ENCODE measurements around the gene PER1.

PER1 gene

GRCh38 chr17:8154608-8155155, 2.5 kb upstream of the PER1 start:
- DNase-seq (ENCODE audit: low read depth): no peak

DNA sequence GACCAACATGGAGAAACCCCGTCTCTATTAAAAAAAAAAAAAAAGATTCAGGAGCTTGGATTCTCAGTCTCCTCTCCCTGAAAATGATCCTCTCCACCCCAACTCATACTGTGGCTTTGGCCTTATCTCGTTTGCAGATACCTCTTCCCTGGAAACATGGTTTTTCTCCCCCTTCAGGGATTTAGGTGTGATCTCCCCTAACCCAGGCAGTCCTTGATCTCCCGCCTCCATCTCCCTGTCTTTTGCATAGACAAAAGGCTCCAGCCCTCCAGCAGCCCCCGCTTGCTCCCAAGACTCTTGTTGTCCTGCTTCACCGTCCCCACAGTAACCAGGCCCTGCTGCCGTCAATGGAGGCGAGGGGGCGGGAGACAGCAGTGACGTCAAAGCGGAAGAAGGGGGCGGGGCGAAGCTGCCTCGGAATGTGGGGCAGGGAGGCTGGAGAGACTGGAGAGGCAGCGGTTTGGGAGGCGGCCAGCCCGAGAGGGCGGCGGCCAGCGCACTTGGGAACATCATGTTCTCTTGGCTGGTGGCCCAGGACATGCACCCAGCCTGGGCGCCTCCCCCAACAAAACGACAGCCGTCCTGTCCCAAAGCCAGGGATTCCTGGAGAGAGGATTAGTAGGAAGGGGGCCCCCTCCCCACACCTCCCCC, 1.9 kb upstream of the PER1 start:
- peak; percentile 76 for DNase-seq (ENCODE audit: low read depth)

DNA sequence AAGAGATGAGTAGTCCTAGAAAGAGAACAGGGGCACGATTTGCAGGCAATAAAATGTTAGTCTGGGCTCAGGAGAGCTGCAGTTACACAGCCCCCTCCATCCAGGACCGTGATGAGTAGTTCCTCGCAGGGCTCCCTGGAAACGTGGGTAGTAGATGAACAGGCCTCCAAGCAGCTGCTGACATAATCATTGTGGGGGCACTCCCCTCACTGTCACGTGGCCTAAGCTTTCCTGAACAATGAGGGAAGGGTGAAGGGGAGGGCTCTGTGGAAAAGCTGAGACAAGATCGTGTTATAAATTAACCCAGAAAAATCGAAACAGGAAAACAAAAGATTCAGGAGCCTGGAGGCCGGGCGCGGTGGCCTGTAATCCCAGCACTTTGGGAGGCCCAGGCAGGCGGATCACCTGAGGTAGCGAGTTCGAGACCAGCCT, 1.3 kb upstream of the PER1 start:
- DNase-seq (ENCODE audit: low read depth): no peak

- DNase-seq (ENCODE audit: low read depth): no peak
Measured at GRCh38 chr17:8153031-8153451, 837 bp upstream of the PER1 start.

DNA sequence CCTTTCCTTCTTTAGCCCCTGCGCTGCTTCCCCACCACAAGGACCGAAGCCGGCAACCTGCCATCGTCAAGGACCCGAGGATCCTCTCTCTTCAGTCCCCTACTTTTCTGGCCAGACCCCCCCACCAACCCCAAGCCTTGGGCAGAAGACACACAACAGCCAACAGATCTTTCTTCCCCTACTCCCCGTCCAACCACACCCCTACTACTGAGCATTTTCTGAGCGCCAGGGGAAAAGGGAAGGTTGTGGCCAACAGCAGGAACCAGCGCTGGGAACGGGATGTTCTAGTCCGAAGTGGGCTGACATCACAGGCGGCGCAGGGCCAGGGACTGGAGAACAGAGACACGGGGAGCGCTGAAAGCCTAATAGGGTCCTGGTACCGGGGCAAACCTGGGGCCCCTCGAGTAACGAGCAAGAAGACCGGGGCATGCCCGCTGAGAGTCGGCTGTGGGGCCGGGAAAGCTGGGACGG, 528 bp downstream of the PER1 start:
- DNase-seq (ENCODE audit: low read depth): no peak

GRCh38 chr17:8151120-8151640, 1.0 kb downstream of the PER1 start:
- DNase-seq (ENCODE audit: low read depth): peak; percentile 89

- DNase-seq (ENCODE audit: low read depth): no peak
Measured at GRCh38 chr17:8150194-8151119, 1.7 kb downstream of the PER1 start.

DNA sequence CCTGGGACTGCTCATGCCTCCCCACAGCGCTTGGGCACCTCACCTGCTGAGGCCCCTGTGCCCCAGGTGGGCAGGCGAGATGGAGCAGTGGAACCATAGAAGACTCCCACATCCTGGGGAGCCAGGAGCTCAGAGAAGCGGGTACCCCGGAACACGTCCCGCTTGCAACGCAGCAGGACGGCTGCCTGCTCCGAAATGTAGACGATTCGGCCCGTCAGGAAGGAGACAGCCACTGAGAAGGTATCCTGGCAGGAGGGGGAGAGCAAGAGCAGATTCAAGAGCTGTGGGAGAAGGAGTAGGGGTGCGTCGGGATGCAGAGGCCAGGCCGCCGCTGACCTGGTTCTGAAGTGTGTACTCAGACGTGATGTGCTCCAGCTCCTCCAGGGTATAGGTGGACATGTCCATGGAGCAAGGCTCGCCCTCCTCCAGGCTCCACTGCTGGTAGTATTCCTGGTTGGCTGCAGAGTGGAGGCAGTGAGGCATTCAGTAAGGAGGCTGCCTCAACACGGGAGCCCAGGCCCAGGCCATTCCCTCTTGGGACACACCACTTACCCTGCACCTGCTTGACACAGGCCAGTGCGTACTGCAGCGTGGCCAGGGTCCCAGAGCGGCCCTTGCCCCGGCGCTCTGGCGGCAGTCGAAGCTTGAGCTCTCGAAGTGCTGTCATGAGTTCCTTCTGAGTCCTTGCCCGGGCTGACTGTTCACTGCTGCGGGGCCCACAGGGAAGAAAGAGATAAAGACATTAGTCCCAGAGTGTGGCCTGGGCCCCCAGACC, 2.6 kb downstream of the PER1 start:
- DNase-seq (ENCODE audit: low read depth): no peak

GRCh38 chr17:8148560-8148959, 3.6 kb downstream of the PER1 start:
- DNase-seq (ENCODE audit: low read depth): no peak

DNA sequence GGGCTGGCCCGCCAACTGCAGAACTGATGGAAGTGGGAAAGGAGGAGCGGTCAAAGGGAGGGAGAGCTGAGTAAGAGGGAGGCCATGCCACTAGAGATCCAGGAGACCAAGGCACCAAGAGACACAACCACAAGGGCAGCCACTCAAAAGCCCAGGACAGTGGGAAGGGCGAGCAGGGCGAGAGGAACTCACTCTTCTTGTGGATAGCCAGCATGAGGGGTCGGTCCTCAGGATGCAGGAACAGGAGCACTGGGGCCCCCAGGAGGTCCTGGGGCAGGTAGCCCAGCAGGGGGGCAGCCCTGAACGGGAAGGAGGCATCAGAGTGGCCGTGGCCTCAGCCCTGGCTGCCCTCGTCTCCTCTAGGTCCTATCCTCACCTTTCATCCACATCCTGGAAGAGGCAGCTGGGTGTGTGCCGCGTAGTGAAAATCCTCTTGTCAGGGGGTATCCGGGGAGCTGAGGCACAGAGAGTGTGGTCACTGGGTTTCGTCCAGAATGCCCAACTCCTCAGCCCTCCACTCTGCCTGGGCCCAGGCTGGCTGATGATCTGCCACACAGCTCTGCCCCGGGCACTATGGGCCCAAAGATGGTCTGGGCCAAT, 4.3 kb downstream of the PER1 start:
- DNase-seq (ENCODE audit: low read depth): no peak

DNA sequence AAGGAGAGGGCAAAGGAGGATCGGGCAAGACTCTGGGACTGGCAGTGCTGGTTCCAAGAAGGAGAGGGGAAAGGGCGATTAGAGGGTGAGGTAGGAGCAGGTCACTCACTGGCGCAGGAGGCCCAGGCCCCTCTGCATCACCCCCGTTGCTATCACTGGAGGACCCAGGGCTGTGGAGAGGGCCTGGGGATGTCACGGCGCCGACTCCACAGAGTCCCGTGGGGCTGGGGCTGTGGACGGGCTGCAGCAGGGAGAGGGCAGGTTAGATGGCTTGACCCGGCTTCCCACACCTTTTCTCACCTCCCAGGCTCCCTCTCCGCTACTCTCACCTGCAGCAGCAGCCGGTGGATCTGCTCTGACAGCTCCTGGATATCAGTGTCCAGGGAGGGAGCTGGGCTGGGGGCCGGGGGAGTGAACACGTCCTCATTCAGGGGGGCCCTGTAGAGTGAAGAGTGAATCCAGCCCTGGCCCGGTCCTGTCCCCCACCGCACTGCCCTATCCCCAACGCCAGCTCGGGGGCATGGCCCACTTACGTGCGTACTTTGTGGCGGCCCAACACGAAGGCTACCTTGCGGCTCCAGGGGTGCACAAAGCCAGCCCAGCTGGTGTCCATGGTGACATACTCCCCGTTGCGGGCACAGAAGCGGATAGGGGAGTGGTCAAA, 4.9 kb downstream of the PER1 start:
- no peak for DNase-seq (ENCODE audit: low read depth)

GRCh38 chr17:8146381-8147140, 5.6 kb downstream of the PER1 start:
- DNase-seq (ENCODE audit: low read depth): no peak

DNA sequence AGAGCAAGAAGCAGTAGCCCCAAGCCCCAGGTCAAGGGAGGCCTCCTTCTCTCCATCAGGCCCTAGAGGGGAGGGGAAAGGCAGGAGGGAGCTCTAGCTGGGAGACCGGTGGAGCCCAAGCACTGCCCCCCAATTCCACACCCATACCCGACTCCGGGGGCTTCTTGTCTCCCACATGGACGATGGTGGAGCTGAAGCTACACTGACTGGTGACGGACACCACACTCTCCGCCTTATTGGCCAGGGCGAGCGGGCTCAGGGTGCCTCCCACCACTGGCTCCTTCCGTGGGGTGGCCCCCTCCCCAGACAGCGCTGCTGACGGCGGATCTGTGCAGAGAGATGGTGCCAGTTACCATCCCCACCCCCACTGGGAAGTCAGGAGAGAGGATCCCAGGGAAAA, 6.4 kb downstream of the PER1 start:
- no peak for DNase-seq (ENCODE audit: low read depth)

DNA sequence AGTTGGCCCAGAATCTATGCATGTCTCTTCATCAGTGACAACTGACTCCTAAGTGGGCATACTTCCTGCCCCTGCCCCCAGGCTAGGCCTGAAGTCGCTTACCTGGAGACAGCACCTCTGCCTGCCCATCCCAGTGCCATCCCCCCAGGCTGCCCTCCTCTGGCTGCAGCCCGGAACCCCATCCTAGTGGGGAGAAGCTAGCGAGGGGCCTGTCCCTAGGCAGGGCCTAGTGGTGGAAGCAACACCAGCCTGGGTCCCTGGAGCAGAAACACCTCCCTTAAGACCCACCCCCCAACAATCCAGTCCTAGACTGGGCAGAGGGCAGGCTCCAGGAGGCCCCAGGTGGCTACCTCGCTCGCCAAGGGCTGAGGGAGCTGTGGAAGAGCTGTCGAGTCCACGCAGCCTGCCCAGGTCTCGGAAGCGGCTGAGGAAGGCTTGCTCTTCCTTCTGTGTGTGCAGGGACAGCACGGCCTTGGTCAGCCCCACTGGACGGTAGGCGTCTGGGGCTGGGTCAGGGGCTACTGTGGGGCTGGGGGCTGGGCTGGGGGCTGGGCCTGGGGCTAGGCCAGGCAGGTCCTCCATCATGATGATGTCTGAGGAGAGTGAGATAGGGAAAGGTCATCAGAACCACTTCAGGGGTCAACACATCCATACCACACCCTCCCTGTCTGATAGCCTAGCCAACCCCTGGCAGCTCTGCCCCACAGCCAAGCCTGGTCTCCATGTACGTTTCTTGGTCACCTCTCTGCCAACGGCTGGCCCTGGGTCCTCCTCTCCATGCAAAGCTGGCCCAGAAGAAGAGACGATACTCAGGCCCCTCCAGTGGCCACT, 7.6 kb downstream of the PER1 start:
- no peak for DNase-seq (ENCODE audit: low read depth)

DNA sequence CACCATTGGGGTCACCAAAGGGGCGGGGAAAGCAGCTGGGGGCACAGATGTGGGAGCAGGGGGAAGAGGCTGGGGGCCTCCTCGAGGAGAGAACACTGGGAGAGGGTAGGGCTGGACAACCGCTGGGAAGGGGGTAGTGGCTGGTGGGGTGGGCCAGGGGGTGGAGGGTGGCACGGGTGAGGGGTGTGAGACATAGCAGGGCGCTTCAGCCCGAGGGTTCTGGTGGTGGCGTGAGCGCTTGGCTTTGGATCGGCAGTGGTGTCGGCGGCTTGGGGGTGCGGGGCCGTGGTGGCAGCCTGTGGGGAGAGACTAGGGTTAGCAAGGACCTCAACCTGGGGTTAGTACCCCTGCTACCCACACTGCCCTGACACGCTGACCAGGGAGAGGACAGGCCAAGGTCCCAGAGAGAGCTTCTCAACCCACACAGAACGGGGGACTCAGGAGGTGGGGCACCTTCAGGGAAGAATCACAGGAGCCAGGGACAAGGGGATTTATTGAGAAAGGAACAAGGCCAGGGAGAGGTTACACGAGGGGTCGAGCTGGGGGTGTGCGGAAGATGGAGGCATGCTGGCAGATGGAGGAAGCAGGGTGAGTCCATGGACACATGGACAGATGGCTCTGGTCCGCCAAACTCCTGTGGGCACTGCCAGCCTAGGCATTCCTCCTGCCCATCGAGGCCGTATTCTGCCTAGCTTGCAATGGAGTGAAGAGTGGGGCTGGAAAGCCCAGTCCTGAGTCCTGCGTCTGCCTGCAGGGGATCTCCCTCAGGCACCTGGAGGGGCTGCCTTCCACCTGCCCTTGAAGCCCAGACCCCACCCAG, 8.4 kb downstream of the PER1 start:
- DNase-seq (ENCODE audit: low read depth): no peak

DNA sequence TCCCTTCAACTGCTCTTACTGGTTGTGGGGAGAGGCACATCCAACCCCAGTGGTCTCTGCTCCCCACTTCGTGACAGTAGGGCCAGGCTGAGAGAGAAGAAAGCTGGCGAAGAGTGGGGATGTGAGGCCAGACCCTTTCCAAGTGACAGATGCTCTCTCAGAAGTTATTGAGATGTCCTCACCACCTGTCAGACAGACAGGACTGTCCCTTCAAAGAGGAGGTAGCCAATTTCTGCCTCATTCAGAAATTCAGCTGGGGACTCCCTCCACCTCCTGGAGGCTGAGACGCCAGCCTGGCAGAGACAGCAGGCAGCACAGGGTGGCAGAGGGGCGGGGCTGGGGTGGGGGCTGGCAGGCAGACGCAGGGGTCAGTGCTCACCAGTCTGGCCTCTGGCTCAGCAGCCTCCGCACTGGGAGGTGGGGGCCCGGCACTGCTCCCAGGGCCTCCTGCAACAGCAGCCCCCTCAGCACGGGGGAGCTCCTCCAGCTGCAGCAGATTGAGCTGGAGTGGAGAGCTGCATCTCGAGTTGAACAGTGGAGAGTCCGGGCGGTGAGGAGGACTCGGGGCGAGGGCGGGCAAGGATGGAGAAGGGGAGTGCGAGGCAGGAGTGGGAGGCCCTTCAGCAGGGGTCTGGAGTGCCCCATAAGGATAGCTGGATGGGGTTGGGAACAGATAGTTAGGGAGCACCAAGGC, 9.2 kb downstream of the PER1 start:
- no peak for DNase-seq (ENCODE audit: low read depth)

DNA sequence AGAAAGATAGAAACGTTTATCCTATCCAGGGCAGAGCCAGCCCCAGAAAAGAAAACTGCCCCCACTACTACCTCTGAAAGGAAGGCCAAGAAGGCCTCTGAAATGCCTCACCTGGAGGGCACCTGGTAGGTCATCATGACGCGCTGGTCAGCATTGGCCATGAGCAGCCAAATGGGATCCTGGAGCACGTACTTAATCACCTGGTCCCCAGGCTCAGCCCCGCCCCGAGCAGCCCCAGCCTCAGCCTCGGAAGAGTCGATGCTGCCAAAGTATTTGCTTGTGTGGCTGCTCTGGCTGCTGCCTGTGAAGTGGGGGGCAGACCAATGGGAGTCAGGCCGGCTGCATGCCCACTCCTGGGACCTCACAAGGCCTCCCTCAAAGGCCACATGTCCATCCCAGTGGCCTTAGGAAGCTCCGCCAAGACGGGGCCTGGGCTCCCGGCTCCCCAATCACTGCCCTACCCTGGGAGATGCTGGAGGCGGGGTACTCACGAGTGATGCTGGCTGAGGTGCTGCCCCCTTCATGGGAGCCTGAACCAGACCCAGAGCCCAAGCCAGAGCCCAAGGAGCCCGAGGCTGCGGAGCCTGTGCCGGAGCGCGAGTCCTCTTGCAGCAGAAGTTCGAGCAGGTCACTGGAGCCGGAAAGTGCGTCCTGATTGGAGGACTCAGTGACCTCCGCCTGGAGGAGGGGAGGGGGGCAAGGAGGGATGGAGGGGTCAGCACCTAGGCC, 9.9 kb downstream of the PER1 start:
- DNase-seq (ENCODE audit: low read depth): no peak
